KMS-11 (cell line): ENCODE data around the gene SLC25A20.

Experiments used
- H2AFZ ChIP-seq: fragments of 200-600 bp; sonication (generic); 2 replicates; pipeline ENCODE4 v1.6.1; 2016; ENCODE audit warnings: antibody characterized with exemption, mixed run types, low read depth
- H3K27ac ChIP-seq: fragments of 200-600 bp; sonication (generic); 2 replicates; pipeline ENCODE4 v1.6.1; 2016; ENCODE audit warnings: mild to moderate bottlenecking, mixed run types
- H3K27me3 ChIP-seq: fragments of 200-600 bp; sonication (generic); 2 replicates; pipeline ENCODE4 v1.6.1; 2017; ENCODE audit warnings: mild to moderate bottlenecking, low read depth, mixed run types, moderate library complexity; ENCODE audit not compliant: insufficient read depth
- H3K36me3 ChIP-seq: fragments of 200-600 bp; sonication (generic); 2 replicates; pipeline ENCODE4 v1.6.1; 2017; ENCODE audit warnings: mild to moderate bottlenecking, mixed run types; ENCODE audit not compliant: insufficient read depth
- H3K4me1 ChIP-seq: fragments of 200-600 bp; sonication (generic); 2 replicates; pipeline ENCODE4 v1.6.1; 2016; ENCODE audit warnings: mild to moderate bottlenecking, low read depth, mixed run types; ENCODE audit not compliant: poor library complexity, severe bottlenecking
- H3K4me2 ChIP-seq: fragments of 200-600 bp; sonication (generic); 2 replicates; pipeline ENCODE4 v1.7.0; 2016; ENCODE audit warnings: mild to moderate bottlenecking, mixed run types
- H3K4me3 ChIP-seq: fragments of 200-600 bp; sonication (generic); IDR thresholded peaks from 2 replicates; pipeline ENCODE4 v1.6.1; 2017; ENCODE audit warnings: low read depth, low read length, mixed read lengths; ENCODE audit not compliant: insufficient read depth
- H3K79me2 ChIP-seq: fragments of 200-600 bp; sonication (generic); 2 replicates; pipeline ENCODE4 v1.6.1; 2016; ENCODE audit warnings: low read depth, mixed run types; ENCODE audit not compliant: insufficient read depth
- H3K9ac ChIP-seq: fragments of 200-600 bp; sonication (generic); 2 replicates; pipeline ENCODE4 v1.6.1; 2016; ENCODE audit warnings: mild to moderate bottlenecking, mixed run types
- H4K20me1 ChIP-seq: fragments of 200-600 bp; sonication (generic); 2 replicates; pipeline ENCODE4 v1.6.1; 2016; ENCODE audit warnings: mild to moderate bottlenecking, mixed run types; ENCODE audit not compliant: insufficient read depth
- TF ChIP-seq, protein P1 (sequence below): fragments of 200-600 bp; sonication (generic); conservative IDR thresholded peaks from 2 replicates; pipeline ENCODE4 v1.6.1; 2017; ENCODE audit warnings: low read depth, mild to moderate bottlenecking, antibody characterized with exemption, low read length, moderate library complexity, mixed read lengths

Gene SLC25A20

DNA sequence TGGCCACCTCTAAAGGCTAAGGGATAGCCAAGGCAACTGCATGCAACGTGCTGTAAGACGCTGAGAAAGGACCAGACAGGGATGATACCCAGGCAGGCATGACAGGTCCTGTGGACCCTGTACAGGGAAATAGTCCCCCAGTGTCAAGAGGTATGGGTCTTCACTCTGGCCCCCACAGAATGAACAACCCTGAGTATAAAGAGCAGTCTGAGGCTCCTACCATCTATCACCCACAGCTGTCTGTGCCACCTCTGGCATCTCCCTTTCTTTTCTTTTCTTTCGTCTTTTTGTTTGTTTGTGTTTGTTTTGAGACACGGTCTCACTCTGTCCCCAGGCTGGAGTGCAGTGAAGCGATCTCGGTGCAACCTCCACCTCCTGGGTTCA, 18.7 kb downstream of the SLC25A20 start:
- H4K20me1 ChIP-seq = no peaks in the 10 kb centered on the region
- TF ChIP-seq, protein P1, sequence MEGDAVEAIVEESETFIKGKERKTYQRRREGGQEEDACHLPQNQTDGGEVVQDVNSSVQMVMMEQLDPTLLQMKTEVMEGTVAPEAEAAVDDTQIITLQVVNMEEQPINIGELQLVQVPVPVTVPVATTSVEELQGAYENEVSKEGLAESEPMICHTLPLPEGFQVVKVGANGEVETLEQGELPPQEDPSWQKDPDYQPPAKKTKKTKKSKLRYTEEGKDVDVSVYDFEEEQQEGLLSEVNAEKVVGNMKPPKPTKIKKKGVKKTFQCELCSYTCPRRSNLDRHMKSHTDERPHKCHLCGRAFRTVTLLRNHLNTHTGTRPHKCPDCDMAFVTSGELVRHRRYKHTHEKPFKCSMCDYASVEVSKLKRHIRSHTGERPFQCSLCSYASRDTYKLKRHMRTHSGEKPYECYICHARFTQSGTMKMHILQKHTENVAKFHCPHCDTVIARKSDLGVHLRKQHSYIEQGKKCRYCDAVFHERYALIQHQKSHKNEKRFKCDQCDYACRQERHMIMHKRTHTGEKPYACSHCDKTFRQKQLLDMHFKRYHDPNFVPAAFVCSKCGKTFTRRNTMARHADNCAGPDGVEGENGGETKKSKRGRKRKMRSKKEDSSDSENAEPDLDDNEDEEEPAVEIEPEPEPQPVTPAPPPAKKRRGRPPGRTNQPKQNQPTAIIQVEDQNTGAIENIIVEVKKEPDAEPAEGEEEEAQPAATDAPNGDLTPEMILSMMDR = no peak
- no peak overlapping the region for H3K27ac ChIP-seq

DNA sequence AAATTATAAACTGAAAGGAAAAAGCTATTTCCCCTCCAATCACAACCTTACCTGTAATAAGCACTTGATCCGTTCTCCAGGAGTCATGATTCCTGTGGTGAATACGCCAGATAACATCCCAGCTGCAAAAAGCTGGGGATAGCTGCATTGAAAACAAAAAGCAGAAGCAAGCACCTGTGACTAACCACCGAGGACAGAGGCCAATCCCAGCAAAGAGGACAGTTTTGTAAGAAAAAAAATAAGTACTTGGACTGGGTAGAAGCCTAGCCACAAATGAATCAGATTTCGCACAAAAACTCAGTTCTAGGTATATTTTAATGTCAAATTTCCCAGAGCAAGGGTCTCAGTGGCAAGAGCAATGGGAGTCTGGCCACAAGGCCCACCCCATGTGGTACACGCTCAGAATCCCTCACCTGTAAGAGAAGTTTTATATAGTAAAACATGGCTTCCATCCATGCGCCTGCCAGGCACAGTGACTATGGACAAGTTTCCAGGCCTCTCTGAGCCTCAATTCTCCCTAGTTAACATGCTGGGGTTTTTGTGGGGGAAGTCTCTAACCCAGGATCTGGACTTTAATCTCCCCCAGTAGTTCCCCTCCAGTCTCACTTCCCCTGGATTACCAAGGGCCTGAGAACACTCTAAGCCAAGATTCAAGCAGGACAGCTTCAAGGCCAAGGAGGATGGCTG, 19.2 kb downstream of the SLC25A20 start:
- Histone ChIP-seq H2AFZ (no peak overlapping the region), H3K4me2 (no peak overlapping the region), H3K27ac (no peak overlapping the region), H3K79me2 (no peaks in the 10 kb centered on the region), H3K27me3 (no peaks in the 10 kb centered on the region), H3K9ac (no peak overlapping the region), H4K20me1 (no peaks in the 10 kb centered on the region), H3K4me3 (no peak overlapping the region), H3K4me1 (no peaks in the 10 kb centered on the region), H3K36me3 (no peaks in the 10 kb centered on the region)
- TF ChIP-seq, protein P1 = no peak

More for the DNA sequence above, 18.7 kb downstream of the SLC25A20 start:
- H3K27me3 ChIP-seq = no peaks in the 10 kb centered on the region
- H3K4me2 ChIP-seq = no peak overlapping the region
- H2AFZ ChIP-seq = no peak overlapping the region
- H3K4me1 ChIP-seq = no peaks in the 10 kb centered on the region
- H3K9ac ChIP-seq = no peak overlapping the region
- no peaks in the 10 kb centered on the region for H3K36me3 ChIP-seq
- H3K79me2 ChIP-seq = no peaks in the 10 kb centered on the region
- H3K4me3 ChIP-seq = no peak overlapping the region

GRCh38 chr3:48877671-48878070, 21.0 kb downstream of the SLC25A20 start:
- no peak overlapping the region for H3K4me2 ChIP-seq
- H3K79me2 ChIP-seq = no peaks in the 10 kb centered on the region
- H3K27me3 ChIP-seq = no peaks in the 10 kb centered on the region
- no peaks in the 10 kb centered on the region for H3K4me1 ChIP-seq
- no peak overlapping the region for H3K9ac ChIP-seq
- no peak overlapping the region for H3K4me3 ChIP-seq
- H2AFZ ChIP-seq = no peak overlapping the region
- TF ChIP-seq, protein P1 = no peak
- no peak overlapping the region for H3K27ac ChIP-seq
- H4K20me1 ChIP-seq = no peaks in the 10 kb centered on the region
- H3K36me3 ChIP-seq = no peaks in the 10 kb centered on the region

DNA sequence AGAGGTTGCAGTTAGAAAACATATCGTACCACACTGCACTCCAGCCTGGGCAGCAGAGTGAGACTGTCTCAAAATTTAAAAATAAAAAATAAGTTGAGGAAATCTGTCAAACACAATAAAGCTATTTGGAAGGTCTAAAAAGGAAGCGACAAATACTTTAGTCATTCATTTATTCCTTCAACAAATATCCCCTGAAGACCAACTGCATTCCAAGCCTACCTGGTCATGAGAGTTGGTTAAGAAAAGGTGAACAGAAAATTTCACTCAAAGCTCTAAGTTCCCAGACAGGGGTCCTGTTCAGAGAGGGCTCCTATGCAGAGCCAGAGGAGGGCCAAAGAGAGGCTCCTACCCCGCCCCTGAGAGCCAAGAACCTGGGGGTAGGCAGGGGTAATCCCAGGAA, 35.6 kb downstream of the SLC25A20 start:
- H3K4me1 ChIP-seq = no peaks in the 10 kb centered on the region
- H2AFZ ChIP-seq = no peak overlapping the region
- no peaks in the 10 kb centered on the region for H3K36me3 ChIP-seq
- no peaks in the 10 kb centered on the region for H3K27me3 ChIP-seq
- H3K9ac ChIP-seq = no peak overlapping the region
- no peak overlapping the region for H3K4me3 ChIP-seq
- no peaks in the 10 kb centered on the region for H3K79me2 ChIP-seq
- TF ChIP-seq, protein P1 = no peak
- H3K4me2 ChIP-seq = no peak overlapping the region
- H4K20me1 ChIP-seq = no peaks in the 10 kb centered on the region
- H3K27ac ChIP-seq = no peak overlapping the region
